GM21576 (cell line): ENCODE measurements around the gene ADAM20.
"Not testable (repeated sequence)": the region's sequence is repeated elsewhere in the genome, so short reads cannot be mapped to it uniquely, and the experiment has no call there.

Experiments
- ATAC-seq: cut with Tn5 transposase; IDR thresholded peaks from one replicate; pipeline ENCODE4 v1.9.1; 2021; ENCODE audit warnings: mild to moderate bottlenecking, moderate library complexity; ENCODE audit not compliant: unreplicated experiment

ADAM20 gene

DNA sequence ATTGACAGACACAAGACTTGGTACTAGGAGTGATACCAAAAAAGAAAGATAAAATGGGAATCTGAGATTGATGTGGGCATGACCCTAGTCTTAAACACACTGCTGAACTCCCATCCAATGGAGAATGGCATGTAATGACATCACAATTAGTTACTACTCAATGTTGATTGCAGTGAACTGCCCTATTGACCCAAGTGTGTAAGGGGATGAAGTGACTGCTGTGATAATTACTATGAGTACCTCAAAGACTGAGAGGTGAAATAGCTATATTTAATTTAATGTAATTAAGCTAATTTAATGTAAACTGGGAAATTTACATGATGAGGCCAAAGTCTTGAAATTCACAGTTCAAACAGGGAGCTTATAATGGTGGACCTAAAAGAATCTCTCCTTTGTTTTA lies at the start of gene ADAM20:
TSS of gene ADAM20 (minus strand) at position 101 of the 400 bp plus-strand sequence. CDS start 10,247 bp downstream, outside the sequence.
- ATAC-seq: no peak

DNA sequence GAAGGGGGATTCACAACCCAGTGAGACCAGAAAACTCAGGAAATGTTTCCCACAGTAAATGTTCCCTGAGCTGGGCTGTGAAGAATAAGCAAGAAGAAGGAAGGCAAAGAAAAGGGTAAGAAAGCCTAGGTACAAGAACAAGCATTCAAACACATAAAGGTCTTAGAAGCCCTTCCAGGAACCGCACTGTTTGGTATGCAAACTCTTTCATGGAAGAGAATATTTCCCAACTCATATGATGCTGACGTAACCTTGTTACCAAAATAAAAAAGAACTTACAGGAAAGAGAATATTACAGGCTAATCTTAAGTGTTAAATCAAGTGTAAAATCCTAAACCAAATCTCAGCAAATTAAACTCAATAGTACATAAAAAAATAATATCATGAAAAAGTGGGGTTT lies 42.1 kb upstream of the ADAM20 start:
- no peak for ATAC-seq

DNA sequence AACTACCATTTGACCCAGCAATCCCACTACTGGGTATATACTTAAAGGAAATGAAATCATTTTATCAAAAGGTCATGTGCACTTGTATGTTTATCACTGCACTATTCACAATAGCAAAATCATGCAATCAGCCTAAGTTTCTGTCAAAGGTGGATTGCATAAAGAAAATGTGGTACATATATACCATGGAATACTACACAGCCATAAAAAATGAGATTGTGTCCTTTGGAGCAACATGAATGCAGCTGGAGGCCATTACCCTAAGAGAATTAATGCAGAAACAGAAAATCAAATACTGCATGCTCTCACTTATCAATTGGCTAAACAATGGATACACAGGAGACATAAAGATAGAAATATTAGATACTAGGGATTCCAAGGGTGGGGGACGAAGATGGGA lies 38.2 kb upstream of the ADAM20 start:
- ATAC-seq: no peak

DNA sequence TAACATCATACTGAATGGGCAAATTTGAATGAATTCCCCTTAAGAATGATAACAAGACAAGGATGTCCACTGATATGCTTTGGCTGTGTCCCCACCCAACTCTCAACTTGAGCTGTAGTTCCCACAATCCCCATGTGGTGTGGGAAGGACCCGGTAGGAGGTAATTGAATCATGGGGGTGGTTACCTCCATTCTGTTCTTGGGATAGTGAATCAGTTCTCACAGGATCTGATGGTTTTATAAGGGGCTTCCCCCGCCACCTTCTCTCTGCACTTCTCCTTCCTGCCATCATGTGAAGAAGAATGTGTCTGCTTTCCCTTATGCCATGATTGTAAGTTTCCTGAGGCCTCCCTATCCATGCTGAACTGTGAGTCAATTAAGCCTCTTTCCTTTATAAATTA lies 36.3 kb upstream of the ADAM20 start:
- ATAC-seq: no peak

DNA sequence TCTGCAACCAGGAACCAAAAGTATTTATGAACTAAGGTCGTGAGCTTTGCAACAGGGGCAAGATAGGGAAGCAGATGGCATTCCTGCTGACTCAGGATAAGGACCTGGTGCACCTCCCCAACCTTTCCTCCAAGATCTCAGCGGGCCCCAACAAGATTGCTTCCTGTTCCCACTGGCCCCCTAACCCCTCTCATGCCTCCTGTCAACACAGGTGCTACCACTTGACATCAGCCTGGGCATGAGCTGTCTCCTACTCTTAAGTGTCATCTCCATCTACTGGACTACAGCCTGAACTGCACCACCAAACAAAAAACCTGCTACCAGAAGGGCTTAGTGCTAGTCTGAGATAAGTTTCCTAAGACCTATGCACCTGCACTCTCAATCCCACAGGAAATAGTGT lies 33.0 kb upstream of the ADAM20 start:
- ATAC-seq: no peak

DNA sequence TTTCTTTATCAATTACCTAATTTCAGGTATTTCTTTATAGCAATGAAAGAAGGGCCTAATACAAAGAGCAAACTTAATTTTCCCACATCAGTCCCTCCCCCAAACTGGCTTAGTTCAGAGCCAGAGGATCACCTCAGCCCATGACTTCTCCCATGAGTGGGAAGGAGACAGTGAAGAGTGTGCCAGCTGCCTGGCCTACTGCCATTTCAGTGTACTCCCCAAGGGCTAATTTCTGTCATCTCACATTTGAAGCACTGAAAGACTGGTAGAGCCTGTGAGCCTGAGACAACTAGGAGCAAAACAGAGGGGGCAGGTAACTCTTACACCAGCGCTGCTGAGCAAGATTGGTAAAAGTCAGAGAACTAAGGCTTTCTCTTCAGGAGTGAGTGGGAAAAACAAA lies 29.1 kb upstream of the ADAM20 start:
- no peak for ATAC-seq

DNA sequence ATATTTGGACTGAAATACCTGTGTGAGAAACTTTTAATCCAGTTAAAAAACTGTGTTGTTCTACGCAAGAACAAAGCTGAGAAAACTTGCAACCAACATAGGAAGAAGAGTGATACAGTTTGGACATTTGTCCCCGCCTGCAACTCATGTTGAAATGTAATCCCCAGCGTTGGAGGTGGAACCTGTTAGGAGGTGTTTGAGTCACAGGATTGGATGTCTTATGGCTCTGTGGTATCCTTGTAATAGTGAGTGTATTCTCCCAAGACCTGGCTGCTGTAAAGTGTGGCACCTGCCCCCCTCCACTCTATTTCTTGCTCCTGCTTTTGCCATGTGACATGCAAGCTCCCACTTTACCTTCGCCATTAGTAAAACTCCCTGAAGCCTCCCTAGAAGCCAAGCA lies 28.6 kb upstream of the ADAM20 start:
- ATAC-seq: no peak

DNA sequence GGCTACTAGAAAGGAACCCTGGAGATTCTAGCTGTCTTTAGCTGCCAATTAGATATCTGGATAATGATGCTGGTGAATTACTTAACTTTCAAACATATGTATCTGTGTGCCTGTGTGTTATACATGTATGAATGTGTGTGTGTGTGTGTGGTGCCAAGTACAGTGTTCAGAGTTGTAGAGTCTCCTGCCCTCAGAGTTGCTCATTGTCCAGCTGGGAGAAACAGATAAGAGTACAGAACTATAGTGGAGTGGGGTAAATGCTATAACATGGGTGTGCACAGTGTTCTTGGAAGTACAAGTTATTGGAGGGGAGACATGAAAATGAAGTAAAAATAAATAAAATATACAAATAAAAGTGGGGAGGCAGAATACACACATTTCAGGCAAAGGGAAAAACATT lies 23.6 kb upstream of the ADAM20 start:
- no peak for ATAC-seq

DNA sequence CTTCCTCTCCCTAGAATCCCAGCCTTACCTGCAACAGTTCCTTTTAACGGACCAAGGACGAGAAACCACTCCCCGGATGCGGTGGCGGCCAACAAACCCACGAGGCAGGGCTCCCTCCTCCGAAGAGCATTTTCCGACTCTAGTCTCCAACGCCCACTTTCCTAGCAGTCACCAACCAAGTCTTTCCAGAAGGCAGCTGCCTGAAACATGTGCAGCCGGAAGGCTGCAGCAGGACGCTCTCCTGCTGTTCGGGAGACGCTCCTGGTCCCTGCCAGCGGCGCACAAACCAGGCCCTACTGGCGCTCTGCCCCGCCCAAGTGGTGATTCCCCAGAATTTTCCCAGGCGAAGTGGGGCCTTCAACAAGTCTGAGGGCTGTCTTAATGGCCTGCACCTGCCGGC lies 21.1 kb upstream of the ADAM20 start:
- no peak for ATAC-seq

DNA sequence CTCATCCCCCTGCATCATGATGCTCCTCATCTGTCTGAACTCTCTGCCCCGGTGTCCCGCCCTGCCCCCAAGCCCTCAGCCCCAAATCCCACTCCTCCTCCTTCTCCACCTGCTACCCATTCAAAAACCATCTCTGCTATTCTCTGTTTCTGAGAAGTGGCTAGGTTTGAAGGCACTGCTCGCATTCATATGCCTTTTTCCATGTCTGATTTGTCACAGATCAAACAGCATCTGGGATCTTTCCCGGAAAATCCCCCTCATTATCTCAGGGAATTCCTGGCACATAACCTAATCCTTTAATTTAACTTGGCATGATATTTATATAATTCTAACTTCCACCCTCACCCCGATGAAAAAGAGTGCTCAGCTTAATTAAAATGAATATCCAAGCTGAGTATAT lies 3.3 kb upstream of the ADAM20 start:
- no peak for ATAC-seq

DNA sequence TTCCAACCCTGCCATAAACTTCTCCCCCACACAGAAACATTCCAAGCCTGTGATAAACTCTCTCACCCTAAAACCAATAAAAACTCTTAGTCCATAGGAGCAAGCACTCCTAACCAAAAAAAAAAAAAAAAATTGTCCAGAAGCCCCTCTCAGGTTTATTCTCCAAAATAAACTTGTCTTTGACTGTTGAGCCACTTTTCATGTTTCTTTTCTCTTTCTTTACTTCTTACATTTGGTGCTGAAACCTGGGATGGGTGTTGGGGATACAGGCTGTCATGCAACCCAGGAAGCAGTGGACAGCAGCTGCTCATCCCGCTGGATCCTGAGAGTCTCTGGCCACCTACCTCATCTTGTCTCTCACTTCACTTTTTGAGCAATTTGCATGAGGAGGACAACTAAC lies 2.0 kb upstream of the ADAM20 start:
- no peak for ATAC-seq

DNA sequence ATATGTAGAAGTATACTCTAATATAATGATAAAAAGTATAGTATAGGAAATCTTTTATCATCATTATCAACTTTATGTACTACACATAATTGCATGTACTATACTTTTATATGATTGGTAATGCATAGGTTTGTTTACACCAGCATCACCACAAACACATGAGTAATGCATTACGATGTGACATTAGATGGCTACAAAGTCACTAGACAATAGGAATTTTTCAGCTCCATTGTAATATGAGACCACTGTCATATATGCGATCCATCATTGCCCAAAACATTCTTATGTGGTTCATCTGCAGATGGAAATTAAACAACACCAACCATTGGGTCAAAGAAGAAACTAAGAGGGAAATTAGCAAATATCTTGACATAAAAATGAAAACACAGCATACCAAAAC lies 4.4 kb downstream of the ADAM20 start:
- no peak for ATAC-seq

DNA sequence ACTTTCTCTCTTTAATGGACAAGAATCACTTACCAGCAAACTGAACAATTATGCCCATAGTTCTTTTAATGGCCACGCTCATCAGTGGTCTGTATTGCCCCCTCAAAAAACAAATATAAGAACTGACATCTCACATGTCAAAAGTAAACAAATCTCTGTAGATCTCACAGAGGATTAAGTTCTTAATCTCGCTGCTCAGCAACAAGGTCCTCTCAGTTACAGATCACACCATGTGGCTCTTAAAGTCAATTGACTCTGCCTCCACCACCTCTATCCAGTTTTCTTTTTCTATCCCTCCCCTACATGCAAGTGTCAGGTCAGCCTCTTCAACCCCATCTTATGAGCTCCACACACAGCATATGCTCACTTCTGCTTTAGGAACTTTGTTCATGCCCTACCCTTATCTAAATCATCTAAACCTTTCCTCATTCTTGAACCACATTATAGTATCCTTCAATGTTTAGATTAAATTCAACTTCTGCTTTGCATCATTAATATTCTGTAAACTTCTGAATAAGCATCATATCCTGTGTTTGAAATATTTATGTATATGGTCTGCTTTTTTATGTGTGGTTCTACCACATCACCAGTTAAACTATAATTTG lies 7.2 kb downstream of the ADAM20 start:
- no peak for ATAC-seq

DNA sequence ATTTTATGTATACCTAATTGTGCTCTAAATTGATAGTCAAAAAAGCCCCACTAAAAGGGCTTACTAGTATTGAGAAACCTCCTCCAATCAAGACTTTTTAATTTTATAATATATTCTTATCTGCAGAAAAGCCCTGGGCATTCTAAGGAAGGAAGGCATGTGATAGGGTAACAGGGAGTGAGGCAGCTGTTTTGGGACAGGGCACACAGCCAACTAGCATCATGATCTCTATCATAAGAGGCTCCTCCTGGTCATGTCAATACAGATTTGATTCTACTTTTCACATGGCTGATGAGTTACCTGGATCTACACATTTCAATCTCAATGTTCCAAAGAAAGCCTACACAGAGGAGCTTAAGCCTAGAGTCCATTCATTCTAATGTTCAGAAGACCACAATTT lies 9.1 kb downstream of the ADAM20 start:
- no peak for ATAC-seq

DNA sequence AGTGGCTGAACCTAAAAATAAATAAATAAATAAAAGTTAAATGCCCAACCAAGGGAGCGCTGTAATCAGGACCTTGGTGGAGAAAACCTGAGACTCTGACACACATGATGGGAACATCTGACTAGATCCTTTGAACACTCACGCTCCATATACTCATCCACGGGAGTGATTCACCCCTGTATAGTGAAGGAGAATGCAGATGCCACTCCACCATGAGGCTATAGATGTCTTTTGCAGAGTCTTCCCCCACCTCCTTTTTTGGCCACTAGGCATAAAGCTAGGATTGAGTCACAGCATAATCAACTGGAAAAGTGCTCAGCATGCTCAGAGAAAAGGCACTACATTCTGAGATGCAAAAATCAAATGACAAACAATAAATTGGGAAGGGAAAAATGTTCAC lies 19.0 kb downstream of the ADAM20 start:
- ATAC-seq: no peak

DNA sequence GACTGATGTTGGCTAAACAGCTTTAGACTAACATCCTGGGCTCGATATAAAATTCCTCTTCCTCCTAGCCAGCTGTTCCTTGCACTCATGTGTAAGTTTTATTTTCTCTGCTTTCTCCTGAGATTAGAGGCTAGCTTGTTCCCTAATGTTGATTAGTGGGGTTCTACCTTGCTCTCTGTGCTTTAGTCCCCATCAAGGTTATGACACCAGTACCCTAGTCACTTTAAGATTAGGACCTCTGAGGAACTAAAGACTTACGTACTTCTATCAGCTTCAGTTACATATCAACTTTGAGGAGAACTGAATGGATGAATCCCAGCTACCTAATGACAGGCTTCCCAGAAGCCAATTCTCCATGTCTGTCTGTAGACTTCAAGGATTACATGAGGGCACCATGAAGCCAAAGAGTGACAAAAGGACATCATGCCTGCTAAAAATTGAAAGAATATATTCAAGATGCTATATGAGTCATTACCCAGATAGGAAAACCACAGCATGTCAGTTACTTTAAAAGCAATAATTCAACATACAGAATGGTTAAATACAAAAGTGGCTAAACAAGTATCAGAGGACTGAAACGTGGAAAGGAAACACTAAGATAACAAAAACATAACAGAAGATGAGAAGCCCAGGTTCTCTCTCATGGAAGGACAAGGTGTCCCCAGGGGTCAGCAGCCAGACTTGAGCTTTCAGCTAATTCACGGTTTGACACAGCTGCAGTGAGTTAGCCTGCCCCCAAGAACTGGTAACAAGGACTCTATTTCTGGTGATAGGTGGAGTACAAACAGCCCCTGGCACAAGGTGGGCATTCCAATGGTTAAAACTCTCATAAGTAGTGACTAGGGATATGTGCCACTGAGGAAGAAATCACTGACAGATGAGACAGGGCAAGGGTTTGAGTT lies 20.4 kb downstream of the ADAM20 start:
- ATAC-seq: no peak

DNA sequence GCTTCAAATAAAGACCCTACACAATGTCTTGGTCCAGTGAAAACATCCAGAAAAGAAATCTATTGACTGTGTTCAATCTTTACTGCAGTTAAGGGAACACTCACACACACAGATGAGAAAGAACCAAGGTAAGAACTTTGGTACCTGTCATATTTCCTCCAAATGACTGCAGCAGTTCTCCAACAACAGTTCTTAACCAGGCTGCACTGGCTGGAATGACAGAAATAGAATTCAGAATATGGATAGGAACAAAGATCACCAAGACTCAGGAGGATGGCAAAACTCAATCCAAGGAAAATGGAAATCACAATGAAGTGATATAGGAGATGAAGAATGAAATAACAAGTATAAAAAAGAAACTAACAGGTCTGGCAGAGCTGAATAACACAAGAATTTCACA lies 36.6 kb downstream of the ADAM20 start:
- no peak for ATAC-seq

DNA sequence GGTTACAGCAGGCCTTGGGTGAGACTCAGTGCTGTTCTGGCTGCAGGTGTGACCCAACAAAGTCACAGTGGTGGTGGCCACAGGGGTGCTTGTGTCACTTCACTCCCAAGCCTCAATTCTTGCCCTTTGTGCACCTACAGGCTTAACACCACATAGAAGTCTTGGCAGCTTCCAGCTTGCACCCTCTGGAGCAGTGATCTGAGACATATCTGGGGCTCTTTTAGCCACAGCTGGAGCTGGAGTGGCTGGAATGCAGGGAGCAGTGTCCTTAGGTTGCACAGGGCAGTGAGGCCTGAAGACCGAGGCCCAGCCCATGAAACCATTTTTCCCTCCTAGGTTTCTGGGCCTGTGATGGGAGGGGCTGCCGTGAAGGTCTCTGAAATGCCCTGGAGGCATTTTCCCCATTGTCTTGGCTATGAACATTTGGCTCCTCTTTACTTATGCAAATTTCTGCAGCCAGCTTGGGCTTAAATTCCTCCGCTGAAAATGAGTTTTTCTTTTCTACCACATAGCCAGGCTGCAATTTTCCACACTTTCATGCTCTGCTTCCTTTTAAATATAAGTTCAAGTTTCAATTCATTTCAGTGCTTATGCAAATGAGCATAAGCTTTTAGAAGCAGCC lies 45.1 kb downstream of the ADAM20 start:
- no peak for ATAC-seq

DNA sequence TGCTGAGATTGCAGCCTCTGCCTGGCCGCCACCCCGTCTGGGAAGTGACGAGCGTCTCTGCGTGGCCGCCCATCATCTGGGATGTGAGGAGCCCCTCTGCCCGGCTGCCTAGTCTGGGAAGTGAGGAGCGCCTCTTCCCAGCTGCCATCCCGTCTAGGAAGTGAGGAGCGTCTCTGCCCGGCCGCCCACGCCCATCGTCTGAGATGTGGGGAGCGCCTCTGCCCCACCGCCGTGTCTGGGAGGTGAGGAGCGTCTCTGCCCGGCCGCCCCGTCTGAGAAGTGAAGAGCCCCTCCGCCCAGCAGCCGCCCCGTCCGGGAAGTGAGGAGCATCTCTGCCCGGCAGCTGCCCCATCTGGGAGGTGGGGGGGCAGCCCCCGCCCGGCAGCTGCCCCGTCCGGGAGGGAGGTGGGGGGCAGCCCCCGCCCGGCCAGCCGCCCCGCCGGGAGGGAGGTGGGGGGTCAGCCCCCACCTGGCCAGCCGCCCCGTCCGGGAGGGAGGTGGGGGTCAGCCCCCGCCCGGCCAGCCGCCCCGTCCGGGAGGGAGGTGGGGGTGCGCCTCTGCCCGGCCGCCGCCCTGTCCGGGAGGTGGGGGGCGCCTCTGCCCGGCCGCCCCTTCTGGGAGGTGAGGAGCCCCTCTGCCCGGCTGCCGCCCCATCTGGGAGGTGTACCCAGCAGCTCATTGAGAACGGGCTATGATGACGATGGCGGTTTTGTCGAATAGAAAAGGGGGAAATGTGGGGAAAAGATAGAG lies 57.3 kb downstream of the ADAM20 start:
- not testable (repeated sequence) for ATAC-seq

DNA sequence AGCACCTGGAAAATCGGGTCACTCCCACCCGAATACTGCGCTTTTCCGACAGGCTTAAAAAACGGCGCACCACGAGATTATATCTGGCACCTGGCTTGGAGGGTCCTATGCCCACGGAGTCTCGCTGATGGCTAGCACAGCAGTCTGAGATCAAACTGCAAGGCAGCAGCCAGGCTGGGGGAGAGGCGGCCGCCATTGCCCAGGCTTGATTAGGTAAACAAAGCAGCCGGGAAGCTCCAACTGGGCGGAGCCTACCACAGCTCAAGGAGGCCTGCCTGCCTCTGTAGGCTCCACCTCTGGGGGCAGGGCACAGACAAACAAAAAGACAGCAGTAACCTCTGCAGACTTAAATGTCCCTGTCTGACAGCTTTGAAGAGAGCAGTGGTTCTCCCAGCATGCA lies 59.3 kb downstream of the ADAM20 start:
- not testable (repeated sequence) for ATAC-seq

DNA sequence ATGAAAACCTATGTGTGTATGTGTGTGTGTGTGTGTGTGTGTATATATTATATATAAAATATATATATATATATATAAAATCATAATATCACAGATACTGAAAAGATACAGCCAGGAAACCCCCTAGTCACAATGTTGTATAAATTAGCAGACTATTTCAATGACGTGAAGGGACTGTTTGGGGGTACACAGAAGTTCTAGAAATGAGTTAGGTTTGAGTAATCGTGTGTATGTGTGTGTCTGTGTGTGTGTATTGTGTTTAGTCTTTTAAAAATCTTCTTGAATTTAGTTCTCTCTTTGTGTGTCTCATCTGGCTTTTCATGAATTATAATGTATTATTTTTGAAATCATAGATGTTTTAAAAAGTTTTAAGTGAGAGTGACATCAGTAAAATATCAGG lies 61.0 kb downstream of the ADAM20 start:
- ATAC-seq: no peak
